GM18867 (cell line): ENCODE data around the gene HNRNPA0.

Experiments used
- ATAC-seq: cut with Tn5 transposase; IDR thresholded peaks from one replicate; pipeline ENCODE4 v1.9.1; 2021; ENCODE audit warnings: mild to moderate bottlenecking, moderate library complexity; ENCODE audit not compliant: unreplicated experiment

HNRNPA0 gene

GRCh38 chr5:137754961-137755762, 999 bp upstream of the HNRNPA0 start:
- ATAC-seq = peak; percentile 13

DNA sequence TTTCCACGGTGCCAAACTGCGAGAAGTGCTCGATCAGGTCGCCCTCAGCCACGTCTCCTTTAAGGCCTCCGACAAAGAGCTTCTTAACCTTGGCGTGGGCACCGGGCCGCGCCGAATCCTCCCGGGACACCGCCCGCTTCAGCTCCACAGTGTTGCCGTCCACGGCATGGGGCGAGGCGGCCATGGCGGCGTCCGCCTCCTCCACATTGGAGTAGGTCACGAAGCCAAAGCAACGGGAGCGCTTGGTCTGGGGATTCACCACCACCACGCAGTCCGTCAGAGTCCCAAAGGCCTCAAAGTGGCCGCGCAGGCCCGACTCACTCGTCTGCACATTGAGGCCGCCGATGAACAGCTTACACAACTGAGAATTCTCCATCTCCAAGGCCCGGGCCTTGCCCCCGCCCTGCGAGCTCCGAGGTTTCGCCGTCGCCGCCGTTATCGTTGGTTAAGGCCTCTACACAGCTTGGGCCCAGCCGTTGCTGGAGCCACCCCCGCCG, 424 bp downstream of the HNRNPA0 start:
- ATAC-seq = peak; percentile 16

- ATAC-seq = no peak
These were observed 1.1 kb downstream of the HNRNPA0 start for GRCh38 chr5:137752905-137753690.

GRCh38 chr5:137751869-137752491, 2.2 kb downstream of the HNRNPA0 start:
- no peak for ATAC-seq

DNA sequence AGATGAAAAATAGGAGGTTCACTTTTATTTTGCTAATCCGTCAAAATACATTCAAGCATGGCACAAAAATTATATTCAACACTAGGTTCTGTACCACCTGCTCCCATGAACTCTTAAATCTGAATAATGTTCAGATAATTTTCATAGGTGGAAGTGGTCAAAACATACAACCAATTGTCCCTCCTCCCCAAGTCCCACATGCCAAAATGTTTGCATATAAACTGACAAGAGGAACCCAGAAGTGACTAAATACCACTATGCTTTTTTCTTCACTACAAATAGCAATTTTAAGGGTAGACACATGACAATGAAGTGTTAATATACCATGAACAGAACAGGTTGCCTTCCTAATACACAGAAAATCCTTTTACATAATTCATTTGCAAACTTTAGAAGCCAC, 3.7 kb downstream of the HNRNPA0 start:
- no peak for ATAC-seq

- ATAC-seq = no peak
These were observed 6.3 kb downstream of the HNRNPA0 start for GRCh38 chr5:137747848-137748247.

- peak; percentile 70 for ATAC-seq
These were observed 11.0 kb downstream of the HNRNPA0 start for GRCh38 chr5:137743031-137743640.

GRCh38 chr5:137741718-137742117, 12.4 kb downstream of the HNRNPA0 start:
- ATAC-seq = no peak

DNA sequence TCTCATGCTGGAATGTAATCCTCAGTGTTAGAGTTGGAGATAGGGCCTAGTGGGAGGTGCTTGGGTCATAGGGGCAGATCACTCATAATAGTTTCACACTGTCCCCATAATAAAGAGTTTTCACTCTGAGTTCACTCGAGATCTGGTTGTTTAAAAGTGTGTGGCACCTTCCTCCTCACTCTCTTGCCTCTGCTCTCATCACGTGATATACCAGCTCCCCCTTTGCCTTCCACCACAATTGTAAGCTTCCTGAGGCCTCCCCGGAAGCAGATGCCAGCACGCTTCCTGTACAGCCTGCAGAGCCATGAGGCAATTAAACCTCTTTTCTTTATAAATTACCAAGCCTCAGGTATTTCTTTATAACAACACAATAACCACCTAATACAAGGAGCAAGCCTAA, 14.4 kb downstream of the HNRNPA0 start:
- no peak for ATAC-seq

GRCh38 chr5:137738947-137739346, 15.2 kb downstream of the HNRNPA0 start:
- no peak for ATAC-seq

GRCh38 chr5:137737349-137738131, 16.6 kb downstream of the HNRNPA0 start:
- ATAC-seq = peak; percentile 41

DNA sequence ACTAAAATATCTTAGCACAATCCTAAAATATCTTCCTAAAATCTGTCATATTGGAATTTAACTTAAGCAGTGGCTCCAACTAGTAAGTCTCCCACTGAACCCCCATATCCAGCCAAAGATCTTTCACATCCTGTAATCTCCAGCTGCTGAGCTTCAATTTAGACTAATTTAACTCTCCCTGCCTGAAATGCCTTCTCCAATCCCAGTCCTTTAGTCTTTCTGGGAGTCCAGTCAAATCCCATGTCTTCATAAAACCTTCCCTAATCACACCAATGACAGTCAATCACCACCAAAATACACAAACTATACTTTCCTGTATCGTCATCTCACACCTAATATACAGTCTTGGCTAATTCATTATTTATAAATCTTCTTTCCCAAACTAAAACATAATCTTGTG, 17.7 kb downstream of the HNRNPA0 start:
- no peak for ATAC-seq

GRCh38 chr5:137735555-137736284, 18.4 kb downstream of the HNRNPA0 start, which contains the start of gene KLHL3:
TSS of gene KLHL3 (minus strand) at chr5:137736089. CDS start at chr5:137735646, 443 bp downstream.
- peak; percentile 31 for ATAC-seq

- ATAC-seq = no peak
These were observed 19.1 kb downstream of the HNRNPA0 start for GRCh38 chr5:137734962-137735554.

DNA sequence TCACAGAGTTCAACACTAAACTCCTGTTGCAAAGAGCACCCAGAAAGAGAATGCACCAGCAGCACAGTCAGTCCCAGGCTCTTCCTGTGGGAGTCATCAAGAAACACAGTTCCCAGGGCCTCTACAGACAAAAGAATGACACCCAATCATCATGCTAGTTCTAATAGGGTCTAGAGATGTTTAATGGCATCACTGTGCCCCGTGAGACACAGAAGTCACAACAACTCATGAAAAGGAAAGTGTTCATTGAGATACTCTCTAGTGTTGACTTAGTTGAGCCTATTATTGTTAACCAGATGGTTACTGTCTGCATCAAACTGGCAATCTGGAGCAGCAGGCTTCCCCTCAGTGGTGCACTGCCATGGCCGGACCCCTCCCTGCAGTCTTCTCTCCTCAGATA, 19.8 kb downstream of the HNRNPA0 start:
- no peak for ATAC-seq

DNA sequence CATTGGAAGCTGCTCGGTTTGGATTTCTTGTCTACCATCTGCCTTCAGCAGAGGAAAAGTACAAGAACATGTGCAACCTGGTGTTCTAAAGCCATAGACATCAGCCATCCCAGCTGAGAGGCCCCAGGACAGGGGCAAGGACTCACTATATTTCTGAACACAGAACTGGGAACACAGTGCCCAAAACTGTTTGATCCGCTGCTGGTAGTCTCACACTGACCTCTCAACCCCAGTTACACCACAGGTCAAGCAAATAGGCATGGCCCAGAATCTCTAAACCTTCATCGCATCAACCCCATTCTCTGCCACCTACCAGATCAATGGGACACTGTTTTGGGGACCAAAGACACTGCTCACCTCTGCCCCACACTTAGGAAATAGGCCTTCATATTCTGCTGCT, 20.2 kb downstream of the HNRNPA0 start:
- ATAC-seq = no peak

DNA sequence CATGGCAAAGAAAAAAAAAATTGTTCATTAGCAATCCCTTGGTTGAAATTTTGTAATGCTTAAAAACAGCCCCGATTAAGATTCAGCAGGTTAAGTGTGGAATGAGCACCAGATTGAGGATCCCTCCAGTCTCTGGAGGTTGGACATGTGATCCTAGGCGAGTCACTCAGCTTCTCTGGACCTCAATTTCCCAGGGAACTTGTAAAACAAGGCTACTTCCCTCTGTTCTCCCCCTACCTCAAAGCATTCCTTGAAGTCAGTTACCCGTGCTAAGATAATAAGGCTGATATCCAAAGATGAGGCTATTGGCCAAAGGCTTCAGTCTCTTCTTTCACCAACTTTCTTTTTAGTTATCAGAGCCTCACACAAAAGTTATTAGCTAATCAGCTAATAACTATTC, 21.2 kb downstream of the HNRNPA0 start:
- no peak for ATAC-seq

- no peak for ATAC-seq
These were observed 23.0 kb downstream of the HNRNPA0 start for GRCh38 chr5:137731176-137731575.

DNA sequence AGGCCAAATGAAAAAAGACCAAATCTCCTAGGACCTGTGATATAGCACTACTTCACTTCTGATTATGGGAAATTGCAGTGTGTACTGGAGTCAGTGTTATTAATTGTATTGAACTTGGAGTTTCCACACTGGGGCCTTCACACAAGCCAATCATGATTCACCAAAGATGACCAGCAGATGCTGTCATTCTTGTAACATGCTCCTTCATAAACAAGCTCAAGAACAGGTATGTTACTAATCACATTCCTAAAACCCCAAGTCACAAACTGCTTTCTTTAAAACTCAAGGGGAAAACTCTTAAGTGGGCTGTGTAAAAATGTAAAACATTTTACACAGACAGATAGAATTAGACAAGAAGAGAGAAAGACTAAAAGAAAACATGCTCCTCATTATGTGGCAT, 23.8 kb downstream of the HNRNPA0 start:
- no peak for ATAC-seq
